AG04450 (cell line): ENCODE data around the gene FGF19. TPM values are rescaled to one million over a fixed set of nuclear protein-coding genes. Genes with fewer than 3 reads are reported as not detected.
A peak's percentile ranks its signal among the peaks of the same experiment; 100 is the strongest.

Experiments
- CTCF ChIA-PET: fragments of 300-600, 350-600 bp; formaldehyde crosslinking; extraction: SDS; loops from one replicate; lab custom pipeline; 2022; ENCODE audit warnings: antibody characterized with exemption, inconsistent platforms; lab: Charles Lee
- POLR2A ChIA-PET: fragments of 350-600 bp; formaldehyde crosslinking; extraction: SDS; loops from one replicate; lab custom pipeline; 2021; ENCODE audit warnings: antibody characterized with exemption, inconsistent platforms; lab: Yijun Ruan, JAX
- DNase-seq: peaks from one replicate; pipeline ENCODE4 v3.0.0-alpha.2; 2011; ENCODE audit warnings: low read depth, low spot score
- H3K27ac ChIP-seq: one replicate; pipeline ENCODE4 v1.5.1; 2012; ENCODE audit warnings: low read depth, low read length, control low read depth
- H3K27me3 ChIP-seq: one replicate; pipeline ENCODE4 v1.6.0; 2012; ENCODE audit warnings: low read length; ENCODE audit not compliant: control insufficient read depth, insufficient read depth
- H3K4me3 ChIP-seq: 2 replicates; pipeline ENCODE4 v1.5.1; 2011; ENCODE audit warnings: mild to moderate bottlenecking, low read depth, low read length, control low read depth
- H3K9me3 ChIP-seq: 2 replicates; pipeline ENCODE4 v1.5.1; 2012; ENCODE audit warnings: low read length; ENCODE audit not compliant: control insufficient read depth, insufficient read depth
- polyA plus RNA-seq: library from polyadenylated mRNA; depleted of rRNA; stranded (reverse); fragments of >200 nt; gene quantifications from 2 replicates; pipeline ENCODE4 v1.2.3, GENCODE V29; 2011
- TF ChIP-seq, protein P1 (sequence below): IDR thresholded peaks from 2 replicates; pipeline ENCODE4 v1.5.1; 2011; ENCODE audit warnings: low read depth, low read length, control low read depth, inconsistent platforms

Gene FGF19
- polyA plus RNA-seq, 1 experiment, result not detected

DNA sequence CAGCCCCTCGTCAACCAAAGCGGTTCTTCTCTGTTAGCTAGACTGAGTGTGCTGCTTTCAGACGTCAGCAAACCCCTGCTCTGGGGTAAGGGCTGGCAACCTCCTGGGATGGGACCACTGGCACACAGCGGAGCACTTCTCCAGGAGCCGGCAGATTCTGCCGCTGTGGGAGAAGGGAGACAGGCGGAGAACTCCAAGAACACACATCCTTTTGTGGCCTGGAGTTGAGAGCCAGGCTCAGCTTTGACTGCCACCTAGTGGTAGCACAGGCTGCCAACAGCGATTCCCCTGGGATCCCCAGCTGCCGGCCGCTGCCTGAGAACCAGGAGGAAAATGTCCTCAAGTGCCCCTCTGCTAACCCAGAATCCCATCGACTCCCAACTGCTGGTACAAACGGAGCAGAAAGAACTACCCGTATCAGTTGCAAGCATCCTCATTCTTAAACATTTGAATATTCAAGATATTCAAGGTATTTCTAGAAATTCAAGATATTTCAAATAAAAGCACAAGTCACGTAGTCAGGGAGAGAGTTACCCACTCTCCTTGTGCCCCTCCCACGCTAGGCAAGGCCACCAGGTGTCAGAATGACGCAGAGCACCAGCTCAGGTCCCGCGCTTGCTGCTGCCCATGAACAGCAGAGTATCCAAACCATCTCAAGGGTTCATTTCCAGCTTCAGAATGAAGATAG is 33.5 kb downstream of the FGF19 start:
- CTCF ChIA-PET, result interaction anchor here (0.6 to 3.5 kb wide), 11 partner anchors 8 to 626 kb away, joined by 3 to 43 read pairs (median 4); no protein-coding TSS in a partner anchor
- H3K27ac ChIP-seq, result no peak overlapping the region
- H3K27me3 ChIP-seq, result no peaks in the 10 kb centered on the region
- H3K9me3 ChIP-seq, result no peaks in the 10 kb centered on the region; the same call in 1 of the 2 replicates
- POLR2A ChIA-PET, result no interaction called here
- peak; percentile 69 for DNase-seq
- no peak overlapping the region for H3K4me3 ChIP-seq
- TF ChIP-seq, protein P1, sequence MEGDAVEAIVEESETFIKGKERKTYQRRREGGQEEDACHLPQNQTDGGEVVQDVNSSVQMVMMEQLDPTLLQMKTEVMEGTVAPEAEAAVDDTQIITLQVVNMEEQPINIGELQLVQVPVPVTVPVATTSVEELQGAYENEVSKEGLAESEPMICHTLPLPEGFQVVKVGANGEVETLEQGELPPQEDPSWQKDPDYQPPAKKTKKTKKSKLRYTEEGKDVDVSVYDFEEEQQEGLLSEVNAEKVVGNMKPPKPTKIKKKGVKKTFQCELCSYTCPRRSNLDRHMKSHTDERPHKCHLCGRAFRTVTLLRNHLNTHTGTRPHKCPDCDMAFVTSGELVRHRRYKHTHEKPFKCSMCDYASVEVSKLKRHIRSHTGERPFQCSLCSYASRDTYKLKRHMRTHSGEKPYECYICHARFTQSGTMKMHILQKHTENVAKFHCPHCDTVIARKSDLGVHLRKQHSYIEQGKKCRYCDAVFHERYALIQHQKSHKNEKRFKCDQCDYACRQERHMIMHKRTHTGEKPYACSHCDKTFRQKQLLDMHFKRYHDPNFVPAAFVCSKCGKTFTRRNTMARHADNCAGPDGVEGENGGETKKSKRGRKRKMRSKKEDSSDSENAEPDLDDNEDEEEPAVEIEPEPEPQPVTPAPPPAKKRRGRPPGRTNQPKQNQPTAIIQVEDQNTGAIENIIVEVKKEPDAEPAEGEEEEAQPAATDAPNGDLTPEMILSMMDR, result peak; percentile 97

- Histone ChIP-seq H3K27me3 (no peaks in the 10 kb centered on the region), H3K4me3 (no peak overlapping the region), H3K9me3 (no peaks in the 10 kb centered on the region; the same call in 1 of the 2 replicates), H3K27ac (no peak overlapping the region)
- ChIA-PET POLR2A (no interaction called here), CTCF (interaction anchor here (0.7 to 3.5 kb wide), 6 partner anchors 11 to 568 kb away, joined by 3 to 43 read pairs (median 3); no protein-coding TSS in a partner anchor)
- TF ChIP-seq, protein P1, result no peak
- DNase-seq, result no peak
Observed at GRCh38 chr11:69669486-69669885, 34.3 kb downstream of the FGF19 start.

DNA sequence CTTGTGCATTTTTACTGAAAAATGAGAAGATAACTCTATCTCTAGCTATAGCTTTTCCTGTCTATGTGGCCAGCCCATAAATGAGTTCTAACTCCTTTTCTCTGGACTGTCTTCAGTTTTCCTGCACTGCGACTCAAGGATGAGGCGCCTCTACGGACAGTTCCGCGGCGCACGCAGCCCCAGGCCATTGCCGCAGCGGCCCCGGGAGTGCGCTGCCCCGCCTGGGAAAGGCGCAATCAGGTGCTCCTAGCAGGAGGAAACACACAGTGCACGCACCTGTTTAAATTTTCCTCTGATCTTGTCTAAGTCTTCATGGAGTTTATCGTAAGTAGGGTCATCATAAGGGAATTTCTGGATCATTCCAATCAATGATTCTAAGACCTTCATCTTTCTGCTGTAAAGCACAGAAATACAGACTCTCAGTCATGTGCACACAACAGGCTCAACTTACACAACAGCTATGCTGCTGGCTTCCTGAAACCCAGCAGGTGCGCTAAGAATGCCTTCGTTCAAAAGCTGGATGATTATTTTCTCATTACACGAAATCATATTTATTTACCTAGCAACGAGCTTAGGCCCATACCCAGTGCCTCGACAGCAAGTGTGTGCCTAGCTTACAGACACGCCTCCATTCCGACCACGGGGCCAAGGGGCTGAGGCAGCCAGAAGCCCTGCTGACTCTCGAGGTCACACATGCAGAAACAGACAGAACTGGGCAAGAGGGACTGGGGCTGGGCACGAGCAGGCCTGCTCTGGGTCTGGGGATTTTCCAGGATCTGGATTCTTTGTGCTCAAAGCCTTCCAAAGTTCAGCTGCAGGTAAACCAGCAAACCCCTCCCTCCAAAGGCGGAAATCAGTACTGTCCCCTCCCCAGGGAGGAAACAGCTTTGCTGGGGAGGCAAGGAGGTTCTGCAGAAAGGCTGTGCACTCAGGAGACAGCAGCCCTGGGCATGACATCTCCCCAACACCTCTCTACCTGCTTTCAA is 35.9 kb downstream of the FGF19 start:
- no peaks in the 10 kb centered on the region; the same call in 1 of the 2 replicates for H3K9me3 ChIP-seq
- no peak for DNase-seq
- H3K27me3 ChIP-seq, result no peaks in the 10 kb centered on the region
- H3K4me3 ChIP-seq, result no peak overlapping the region
- no peak overlapping the region for H3K27ac ChIP-seq
- ChIA-PET POLR2A (interaction anchor here (1.4 kb wide), 1 partner anchor 9 kb away, joined by 4 read pairs; no protein-coding TSS in a partner anchor), CTCF (interaction anchor here (0.6 to 0.9 kb wide), 2 partner anchors 566 to 568 kb away, joined by 3 read pairs; no protein-coding TSS in a partner anchor)
- TF ChIP-seq, protein P1, result no peak

- Histone ChIP-seq H3K4me3 (no peak overlapping the region), H3K27ac (no peak overlapping the region), H3K9me3 (no peaks in the 10 kb centered on the region; the same call in 1 of the 2 replicates), H3K27me3 (no peaks in the 10 kb centered on the region)
- TF ChIP-seq, protein P1, result no peak
- no peak for DNase-seq
- ChIA-PET POLR2A (interaction anchor here (0.9 kb wide), 1 partner anchor 8 kb away, joined by 4 read pairs; the partner anchor contains the start of gene LTO1), CTCF (no interaction called here)
Observed at GRCh38 chr11:69666752-69667536, 36.9 kb downstream of the FGF19 start.
